ENCODE measurements around the gene GSTA4.

Gene GSTA4

GRCh38 chr6:52984247-52984646 lies 10.8 kb downstream of the GSTA4 start:
- no peak for TF ChIP-seq CTCF (IDR thresholded peaks at IDR 0.05; ENCODE audit: low read depth, low read length, missing control alignments)
- DNase-seq (ENCODE audit: low read depth) = no peak
- in situ Hi-C loops (cut with HindIII; ENCODE audit: low sequenced_read_pairs) = no loop called here
- H3K4me3 ChIP-seq (ENCODE audit: low read depth, low read length) = no peak overlapping the region

- in situ Hi-C loops (cut with HindIII; ENCODE audit: low sequenced_read_pairs) = no loop called here
- TF ChIP-seq CTCF (IDR thresholded peaks at IDR 0.05; ENCODE audit: low read depth, low read length, missing control alignments) = no peak
- no peak overlapping the region for H3K4me3 ChIP-seq (ENCODE audit: low read depth, low read length)
- DNase-seq (ENCODE audit: low read depth) = no peak
Measured at GRCh38 chr6:52983159-52983848, 11.8 kb downstream of the GSTA4 start.

- no peak for DNase-seq (ENCODE audit: low read depth)
- in situ Hi-C loops (cut with HindIII; ENCODE audit: low sequenced_read_pairs) = no loop called here
- no peak for TF ChIP-seq CTCF (IDR thresholded peaks at IDR 0.05; ENCODE audit: low read depth, low read length, missing control alignments)
- H3K4me3 ChIP-seq (ENCODE audit: low read depth, low read length) = no peak overlapping the region
Measured at GRCh38 chr6:52982680-52983079, 12.4 kb downstream of the GSTA4 start.

- in situ Hi-C loops (cut with HindIII; ENCODE audit: low sequenced_read_pairs) = no loop called here
Measured at GRCh38 chr6:52981222-52981900, 13.7 kb downstream of the GSTA4 start.

GRCh38 chr6:52976591-52977035 lies 18.5 kb downstream of the GSTA4 start:
- no peak for DNase-seq (ENCODE audit: low read depth)
- no peak for TF ChIP-seq CTCF (IDR thresholded peaks at IDR 0.05; ENCODE audit: low read depth, low read length, missing control alignments)
- in situ Hi-C loops (cut with HindIII; ENCODE audit: low sequenced_read_pairs) = no loop called here
- no peak overlapping the region for H3K4me3 ChIP-seq (ENCODE audit: low read depth, low read length)

More at GRCh38 chr6:52981222-52981900, 13.7 kb downstream of the GSTA4 start:
- DNase-seq (ENCODE audit: low read depth) = no peak
- no peak overlapping the region for H3K4me3 ChIP-seq (ENCODE audit: low read depth, low read length)
- no peak for TF ChIP-seq CTCF (IDR thresholded peaks at IDR 0.05; ENCODE audit: low read depth, low read length, missing control alignments)

- DNase-seq (ENCODE audit: low read depth) = no peak
Measured at GRCh38 chr6:52976149-52976548, 18.9 kb downstream of the GSTA4 start.

More at GRCh38 chr6:52976149-52976548, 18.9 kb downstream of the GSTA4 start:
- no peak for TF ChIP-seq CTCF (IDR thresholded peaks at IDR 0.05; ENCODE audit: low read depth, low read length, missing control alignments)
- H3K4me3 ChIP-seq (ENCODE audit: low read depth, low read length) = no peak overlapping the region
- in situ Hi-C loops (cut with HindIII; ENCODE audit: low sequenced_read_pairs) = no loop called here
